ENCODE results near the gene C6orf118.

Gene C6orf118

DNA sequence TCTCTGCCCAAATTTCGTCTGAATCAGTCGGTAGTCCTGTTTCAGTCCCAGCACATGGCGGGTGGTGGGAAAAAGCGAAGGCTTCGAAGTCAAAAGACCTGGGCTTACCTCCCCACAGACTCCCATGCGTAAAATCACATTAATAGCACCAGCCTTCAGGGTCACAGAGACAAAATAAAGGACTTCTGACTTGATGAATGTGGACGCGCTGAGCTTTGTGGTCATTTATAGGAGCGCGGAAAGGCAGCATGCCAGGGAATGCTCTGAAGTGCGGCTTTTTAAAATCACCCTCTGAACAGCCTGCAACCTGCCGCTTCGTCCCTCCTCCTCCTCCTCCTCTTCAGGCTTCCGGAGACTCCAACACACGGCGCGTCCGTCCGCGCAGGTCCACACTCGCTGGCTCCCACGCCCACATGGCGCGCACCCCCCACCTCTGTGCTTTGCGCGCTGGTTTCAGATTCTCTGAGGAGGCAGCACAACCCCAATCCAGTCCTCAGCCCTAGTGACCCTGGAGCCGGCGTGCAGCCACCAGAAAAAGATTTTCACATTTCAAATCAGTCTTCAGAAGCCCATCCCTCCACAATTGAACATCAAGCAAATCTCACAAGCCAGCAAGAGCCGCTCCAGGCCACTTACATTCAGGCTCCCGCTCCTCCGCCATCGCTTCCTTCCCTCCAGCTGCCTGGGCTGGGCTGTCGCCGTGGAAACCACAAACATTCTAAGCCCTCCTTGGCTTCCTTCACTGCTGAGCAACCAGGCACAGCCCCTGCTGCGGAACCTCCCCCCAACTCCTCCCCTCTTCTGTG, at the start of gene C6orf118:
Gene C6orf118 (minus strand): TSS at position 680 of the 806 bp plus-strand sequence. CDS start 19 bp downstream, at position 661.
- no peak for DNase-seq

DNA sequence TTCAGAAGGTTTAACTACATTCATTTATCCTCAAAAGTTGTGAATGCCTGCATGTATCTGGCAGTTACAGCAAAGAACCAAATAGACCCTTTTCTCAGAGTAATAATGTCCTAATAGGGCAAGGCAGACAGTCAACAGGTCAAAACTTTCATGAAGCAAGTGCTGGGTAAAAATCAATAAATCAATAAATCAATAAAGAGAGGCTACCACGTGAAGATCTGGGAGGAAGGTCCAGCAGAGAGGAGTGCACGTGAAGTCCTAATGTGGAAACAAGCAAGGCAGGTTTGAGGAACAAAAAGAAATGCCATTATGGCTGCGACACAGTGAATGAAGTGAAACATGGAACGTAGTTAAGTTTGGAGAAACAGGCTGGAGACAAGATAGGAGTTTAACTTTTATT, 36.3 kb upstream of the C6orf118 start:
- DNase-seq: no peak

DNA sequence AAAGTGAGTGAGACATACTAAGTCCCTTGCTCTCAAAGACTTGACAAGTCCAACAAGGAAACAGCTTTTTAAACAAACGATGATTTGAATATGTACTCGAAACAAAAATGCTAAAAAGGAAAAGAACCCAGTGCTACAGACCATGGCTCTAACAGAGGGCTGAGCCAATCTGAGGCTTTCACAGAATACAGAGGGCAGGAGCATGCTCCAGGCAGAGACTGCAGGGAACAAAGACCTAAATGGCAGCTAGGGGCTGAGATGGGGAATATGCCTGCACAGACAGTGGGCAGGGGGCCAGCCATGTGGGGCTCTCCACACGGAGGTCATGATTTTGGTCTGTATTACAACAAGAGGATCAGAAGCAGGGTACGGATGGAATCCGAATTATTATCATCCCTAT, 31.1 kb upstream of the C6orf118 start:
- no peak for DNase-seq

DNA sequence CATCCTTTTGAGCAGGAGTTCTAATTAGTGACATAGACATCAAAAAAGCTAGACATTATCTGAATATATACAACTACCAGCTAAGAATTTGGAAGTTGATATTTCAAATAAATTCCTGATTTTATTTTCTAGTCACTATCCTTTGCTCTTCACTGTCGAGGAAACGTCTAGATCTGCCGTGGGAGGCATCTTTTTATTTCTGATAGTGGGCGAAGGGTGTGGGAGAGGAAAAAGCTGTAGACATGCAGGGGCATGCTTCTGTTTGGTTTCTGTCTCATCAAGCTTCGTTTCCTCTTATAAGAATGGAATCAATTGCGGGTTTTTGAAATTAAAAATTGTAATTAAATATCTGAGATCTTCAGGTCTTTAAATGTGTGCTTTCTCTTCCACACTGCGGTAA, 16.2 kb upstream of the C6orf118 start:
- DNase-seq: no peak

DNA sequence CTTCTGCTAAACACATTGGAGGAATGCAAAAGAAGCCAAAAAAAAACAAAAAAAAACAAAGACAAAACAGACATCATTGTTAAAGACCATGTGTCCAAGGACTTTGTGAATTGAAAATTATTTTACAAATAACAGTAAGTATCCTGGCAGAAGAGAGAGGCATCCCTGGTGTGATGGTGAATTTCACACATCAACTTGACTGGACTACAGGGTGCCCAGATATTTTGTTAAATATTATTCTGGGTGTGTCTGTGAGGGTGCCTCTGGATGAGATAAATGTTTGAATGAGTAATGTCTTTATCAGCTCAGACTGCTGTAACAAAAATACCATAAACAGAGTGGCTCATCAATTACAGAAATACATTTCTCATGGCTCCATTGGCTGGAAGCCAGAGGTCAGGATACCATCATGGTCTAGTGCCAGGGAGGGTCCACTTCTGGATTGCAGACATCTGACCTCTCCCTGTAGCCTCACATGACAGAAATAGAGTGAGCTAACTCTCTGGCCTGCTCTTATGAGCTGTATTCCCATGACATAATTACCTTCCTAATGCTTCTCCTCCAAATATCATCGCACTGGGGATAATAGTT, 12.2 kb upstream of the C6orf118 start:
- DNase-seq: no peak

DNA sequence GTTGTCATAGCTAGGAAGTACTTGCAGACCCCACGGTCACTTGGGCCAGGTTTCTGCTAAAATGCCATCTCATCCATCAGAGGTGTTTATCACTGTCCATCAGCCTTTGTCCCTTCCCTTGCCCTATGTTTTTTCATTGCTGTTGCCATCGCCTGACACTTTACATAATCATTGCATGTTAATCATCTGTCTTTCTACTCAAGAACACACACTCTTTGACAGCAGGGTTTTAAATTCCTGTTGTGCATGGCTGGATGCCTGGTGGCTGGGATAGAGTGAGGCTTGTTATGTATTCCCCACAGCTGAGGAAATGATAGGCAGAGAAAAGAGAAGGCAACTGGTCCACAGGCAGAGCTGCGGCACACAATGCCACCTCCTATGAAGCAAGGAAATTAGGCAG, 11.7 kb upstream of the C6orf118 start:
- no peak for DNase-seq

DNA sequence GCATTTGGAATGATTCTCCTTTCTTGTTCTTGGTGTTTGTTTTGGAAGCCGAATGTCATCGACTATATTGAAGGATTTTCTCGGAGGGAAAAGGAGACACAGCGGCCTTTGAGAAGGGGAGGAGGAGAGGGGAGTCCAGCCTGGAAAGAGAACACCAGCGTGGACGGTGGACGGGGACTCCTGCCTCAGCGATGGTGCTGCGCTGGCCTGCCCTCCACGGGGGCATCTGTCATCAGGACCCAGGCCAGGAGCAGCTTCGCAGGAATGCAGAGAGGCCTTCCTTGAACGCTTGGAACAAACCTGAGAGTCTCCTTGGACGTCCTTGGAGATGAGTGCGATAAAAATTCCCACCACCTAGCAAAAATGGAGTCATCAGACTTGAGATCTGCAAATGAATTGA, 8.3 kb upstream of the C6orf118 start:
- DNase-seq: no peak

DNA sequence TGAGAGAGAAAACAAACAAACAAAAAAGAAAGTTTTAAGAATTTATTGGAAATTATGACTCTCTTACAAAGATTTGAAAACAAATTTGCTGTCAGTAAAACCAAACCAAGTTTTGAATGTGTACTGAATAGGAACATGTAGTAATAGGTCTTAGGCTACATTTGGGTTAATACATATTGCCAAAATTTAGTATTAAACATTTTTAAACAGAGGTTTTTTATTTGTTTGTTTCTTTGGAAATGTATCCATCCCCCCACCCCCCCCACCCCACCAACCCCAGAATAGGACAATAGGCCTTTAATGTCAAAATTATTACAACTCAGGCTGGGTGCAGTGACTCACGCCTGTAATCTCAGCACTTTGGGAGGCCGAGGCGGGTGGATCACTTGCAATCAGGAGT, 2.5 kb downstream of the C6orf118 start:
- DNase-seq: no peak

DNA sequence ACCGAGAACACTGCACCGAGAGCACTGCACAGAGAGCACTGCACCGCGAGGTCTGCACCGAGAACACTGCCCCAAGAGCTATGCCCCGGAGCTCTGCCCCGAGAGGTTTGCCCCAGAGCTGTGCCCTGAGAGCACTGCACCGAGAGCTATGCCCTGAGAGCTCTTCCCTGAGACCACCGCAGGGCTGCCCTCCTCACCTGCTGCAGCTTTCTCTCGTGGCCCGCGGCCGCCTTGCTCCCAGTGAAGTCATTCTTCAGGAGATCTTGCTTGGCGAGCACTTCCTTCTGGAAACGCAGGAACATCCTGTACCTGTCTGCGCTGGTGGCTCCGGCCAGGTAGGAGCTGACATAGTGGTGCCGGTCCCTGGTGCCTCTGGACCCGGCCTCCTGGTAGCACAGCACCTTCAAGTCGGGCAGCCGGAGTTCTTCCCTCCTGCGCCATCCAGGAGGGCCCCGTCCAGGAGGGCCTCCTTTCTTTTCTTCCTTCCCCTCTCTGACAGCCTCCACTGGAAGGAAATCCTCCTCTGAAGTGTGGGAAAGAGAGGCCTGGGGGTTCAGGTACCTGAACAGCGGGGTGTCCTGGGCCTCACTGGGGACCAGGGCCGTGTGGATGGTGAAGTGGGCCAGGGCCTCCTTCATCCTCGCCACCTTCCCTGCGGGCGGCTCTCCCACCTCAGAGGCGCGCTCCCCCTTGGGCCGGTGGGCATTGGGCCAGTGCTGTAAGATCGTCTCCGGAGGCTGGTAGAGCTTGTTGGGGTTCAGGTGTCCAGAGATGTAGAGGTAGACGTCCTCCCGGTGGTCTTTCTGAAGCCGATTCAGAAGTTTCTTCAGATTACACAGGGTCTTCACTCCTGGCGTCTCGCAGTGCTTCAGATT, 7.8 kb downstream of the C6orf118 start:
- DNase-seq: no peak

DNA sequence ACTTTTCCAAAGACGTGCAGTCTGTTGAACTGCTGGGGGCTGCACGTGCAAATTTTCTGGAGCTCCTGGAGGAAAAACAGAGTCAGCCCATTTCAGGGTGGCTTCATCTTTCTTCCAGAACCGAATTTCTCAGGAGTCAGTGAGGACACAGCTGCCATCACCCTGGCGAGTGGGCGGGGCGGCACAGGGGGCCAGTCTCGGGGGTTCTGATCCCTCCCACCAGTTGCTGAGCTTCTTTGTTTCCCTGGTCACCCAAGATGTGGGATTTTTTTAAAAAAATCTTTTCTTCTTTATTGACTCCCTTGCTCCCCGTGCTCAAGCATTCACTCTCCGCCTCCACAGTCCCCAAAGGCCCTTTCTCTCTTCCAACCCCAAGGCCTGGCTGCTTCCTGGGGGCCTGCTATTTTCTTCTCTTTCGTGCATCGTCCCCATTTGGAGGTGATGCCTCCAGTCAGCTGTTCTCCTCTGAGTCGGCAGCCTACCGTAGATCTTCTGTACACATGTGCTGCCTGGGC, 8.9 kb downstream of the C6orf118 start:
- DNase-seq: no peak

DNA sequence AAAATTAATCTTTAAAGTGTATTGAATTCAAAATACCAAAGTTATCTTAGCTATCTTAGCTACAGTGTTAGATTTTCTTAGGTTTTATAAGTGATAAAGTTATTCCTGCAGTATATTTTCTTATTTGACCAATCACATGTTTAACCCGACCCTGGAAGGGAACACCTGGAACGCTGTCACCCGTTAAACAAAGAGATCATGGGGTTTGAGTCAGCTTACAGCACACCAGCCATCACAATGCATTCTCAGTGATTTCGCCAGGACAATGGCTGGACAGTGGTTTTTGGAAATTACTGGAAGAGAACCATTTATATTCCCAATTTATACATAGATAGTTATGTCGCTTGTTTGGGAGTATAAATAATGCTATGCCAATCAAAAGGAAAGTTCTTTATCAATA, 10.5 kb downstream of the C6orf118 start:
- DNase-seq: no peak

DNA sequence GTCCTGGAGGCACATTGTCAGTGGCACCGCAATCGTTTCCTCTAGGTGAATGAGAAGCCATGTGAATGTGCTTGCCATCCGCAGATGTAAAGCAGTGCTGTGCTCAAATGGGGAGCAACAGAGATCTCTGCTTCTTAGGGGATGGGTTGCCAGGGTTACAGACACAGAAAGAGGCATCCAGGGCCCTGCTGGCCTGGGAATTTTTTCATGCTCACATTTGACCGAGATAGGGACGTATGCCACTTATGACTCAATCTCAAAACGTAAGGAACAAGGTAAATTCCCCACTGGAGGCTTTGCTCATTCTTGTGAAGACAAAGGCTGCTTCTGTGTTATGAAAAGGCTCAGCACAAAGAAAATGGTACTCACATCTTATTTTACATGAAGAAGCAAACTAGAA, 11.0 kb downstream of the C6orf118 start:
- no peak for DNase-seq

DNA sequence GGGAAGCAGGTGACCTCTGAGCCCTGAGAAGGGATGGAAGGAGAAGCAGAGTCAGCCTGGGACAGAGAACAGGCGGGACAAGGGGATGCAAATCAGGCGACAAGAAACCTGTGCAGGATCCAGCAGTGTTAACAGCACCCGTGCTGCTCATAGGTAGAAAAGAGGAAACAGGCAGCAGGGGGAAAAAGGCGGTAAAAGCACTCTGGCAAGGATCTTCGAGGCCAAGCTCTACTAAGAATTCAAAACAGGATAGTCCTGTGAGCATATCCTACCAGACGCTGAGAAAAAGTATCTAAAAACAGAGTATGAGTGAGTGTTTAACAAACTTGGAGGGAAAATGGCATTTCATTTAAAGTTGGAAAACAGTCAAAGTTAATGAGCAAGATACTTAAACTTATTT, 16.7 kb downstream of the C6orf118 start:
- DNase-seq: no peak

DNA sequence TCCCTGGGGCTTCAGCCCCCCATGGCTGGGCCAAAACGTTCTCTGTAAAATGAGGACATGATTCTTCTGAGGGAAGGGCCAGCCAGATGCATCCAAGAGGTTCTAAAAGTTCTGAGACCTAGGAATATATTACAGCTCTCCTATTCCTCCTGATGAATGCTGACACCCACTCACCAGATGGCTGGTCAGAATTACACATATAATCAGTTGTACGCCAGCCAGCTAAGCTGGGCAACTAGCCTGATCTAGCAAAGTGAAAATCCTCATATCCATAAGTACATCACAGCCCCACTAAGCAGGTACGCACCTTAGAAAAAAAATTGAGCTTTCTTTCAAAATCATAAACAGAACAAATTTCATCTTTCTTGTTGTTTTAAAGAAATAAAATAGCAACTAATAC, 34.8 kb downstream of the C6orf118 start:
- no peak for DNase-seq

DNA sequence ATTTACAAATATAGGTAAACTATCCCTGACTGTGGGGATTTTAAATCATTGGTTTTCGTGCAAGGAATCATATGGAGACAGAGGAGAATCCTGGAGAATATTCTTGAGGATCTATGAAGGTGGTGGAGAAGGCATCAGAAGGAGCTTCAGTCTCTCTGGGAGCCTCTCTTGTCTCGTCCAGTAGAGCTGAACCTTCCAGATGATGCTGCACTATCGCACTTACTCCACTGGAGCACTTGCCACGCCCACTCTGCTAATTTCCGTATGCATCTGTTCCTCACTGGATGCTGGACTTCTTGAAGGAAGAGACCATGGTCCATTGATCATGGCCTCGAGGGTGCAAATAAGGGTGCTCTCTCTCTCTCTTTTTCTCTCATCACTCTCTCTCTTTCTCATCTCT, 36.8 kb downstream of the C6orf118 start:
- no peak for DNase-seq

DNA sequence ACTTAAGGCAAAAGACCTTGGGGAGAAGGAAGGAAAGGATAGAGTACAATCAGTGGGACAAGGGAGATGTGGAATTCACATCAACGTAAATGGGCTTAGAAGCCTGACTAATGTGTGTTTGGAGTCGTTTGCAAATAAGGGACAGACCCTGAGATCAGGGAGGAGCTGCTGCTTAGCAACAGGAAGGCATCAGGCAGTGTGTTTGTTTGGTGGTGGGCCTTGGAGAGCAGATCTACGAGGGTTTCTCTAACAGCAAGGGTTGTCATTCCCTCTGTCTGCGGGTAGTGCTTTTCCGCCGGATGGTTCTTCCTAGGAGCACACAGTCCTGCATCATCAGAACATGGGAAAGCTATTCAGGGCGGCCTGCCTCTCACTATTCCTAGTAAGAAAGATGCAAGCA, 40.4 kb downstream of the C6orf118 start:
- no peak for DNase-seq

DNA sequence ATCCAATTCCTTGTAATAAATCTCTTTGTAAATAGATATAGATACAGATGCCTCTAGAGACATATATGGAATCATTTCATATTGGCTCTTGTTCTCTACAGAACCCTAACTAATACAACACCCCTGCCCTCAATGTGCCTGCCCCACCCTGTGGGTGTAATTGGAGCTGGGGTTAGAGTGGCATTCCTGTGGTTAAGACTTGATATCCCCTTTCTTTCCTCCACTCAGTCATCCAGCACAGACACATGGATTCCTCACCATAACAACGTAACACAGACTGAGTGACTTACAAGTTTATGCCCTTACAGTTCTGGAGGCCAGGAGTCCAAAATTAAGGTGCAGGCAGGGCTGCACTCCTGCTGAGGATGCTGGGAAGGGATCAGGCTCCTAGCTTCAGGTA, 42.8 kb downstream of the C6orf118 start:
- DNase-seq: no peak

DNA sequence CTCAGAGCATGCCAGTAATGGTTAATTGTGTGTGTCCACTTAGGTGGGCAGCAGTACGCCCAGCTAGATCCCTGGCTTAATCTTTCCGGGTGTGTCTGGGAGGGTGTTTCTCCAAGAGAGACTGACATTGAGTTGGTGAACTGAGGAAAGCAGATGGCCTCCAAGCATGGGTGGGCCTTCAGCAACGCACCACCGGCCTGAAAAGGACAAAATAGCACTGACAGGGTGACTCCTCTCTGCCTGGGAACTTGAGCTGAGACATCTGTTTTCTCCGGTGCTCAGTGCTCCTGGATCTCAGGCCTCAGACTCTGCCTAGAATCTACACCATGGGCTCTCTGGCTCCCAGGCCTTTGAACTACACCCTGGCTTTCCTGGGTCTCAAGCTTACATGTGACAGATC, 43.2 kb downstream of the C6orf118 start:
- DNase-seq: no peak

DNA sequence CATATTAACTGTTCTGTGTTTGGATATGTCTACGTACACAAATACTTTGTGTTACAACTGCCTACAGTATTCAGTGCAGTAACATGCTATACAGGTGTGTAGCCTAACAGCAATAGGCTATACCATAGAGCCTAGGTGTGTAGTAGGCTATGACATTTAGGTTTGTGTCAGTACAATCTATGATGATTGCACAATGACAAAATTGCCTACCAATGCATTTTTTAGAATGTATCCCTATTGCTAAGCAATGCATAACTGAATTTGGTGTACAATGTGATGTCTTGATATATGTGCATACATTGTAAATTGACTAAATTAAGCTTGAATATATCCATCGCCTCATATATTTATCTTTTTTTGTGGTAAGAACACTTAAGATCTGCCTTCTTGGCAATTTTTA, 48.9 kb downstream of the C6orf118 start:
- no peak for DNase-seq

DNA sequence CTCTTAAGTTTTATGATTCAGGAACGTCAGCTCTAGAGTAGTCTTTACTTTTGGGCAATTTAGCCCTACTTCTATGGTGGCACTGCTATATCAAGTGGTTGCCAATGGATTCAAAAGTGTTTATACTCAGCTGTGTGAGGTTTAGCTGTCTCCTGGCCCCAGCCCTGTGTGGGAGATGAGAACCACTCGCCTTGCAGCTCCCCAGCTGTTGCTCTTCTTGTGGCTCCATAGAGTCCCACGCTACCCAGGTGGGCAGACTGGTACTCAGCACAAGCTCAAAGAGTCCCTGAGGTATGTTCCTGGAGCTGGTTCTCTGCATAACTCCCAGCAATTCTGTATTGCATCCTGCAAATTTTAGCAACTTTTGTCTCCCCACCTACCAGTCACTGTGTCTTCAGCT, 59.6 kb downstream of the C6orf118 start:
- DNase-seq: no peak

DNA sequence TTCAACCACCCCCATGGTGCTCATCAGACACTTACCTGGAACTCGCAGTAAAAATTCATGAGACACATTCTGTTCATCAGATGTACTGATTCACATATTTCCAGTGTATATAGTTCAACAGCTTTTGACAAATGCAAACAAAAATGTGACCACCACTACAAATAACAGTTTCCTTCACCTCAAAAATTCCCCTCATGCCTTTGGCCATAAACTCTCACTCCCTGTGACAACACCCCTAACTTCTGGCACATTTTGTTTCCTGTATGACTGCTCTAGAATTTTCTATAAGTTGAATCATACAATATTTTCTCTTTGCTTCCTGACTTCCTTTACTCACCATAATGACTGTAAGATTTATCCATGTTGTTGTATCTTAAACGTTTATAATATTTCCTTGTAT, 63.7 kb downstream of the C6orf118 start:
- DNase-seq: no peak

DNA sequence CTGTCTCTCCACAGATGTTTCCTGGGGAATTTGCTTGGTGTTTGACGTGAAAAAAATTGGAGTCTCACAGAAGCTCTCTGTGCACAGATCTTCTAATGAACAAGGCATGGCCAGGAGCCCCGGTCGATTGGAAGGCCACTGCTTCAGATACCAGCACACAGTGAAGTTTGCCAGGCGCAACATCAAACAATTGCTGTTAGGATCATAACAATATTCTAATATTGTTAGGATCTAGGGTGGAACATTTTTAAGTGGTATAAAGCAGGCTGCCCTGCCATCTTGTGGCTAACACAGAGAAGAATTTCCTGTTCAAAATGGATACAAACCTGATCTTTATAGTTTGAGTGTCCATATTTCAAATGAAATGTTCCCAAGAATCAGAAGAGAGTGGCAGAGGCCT, 64.1 kb downstream of the C6orf118 start:
- DNase-seq: no peak

DNA sequence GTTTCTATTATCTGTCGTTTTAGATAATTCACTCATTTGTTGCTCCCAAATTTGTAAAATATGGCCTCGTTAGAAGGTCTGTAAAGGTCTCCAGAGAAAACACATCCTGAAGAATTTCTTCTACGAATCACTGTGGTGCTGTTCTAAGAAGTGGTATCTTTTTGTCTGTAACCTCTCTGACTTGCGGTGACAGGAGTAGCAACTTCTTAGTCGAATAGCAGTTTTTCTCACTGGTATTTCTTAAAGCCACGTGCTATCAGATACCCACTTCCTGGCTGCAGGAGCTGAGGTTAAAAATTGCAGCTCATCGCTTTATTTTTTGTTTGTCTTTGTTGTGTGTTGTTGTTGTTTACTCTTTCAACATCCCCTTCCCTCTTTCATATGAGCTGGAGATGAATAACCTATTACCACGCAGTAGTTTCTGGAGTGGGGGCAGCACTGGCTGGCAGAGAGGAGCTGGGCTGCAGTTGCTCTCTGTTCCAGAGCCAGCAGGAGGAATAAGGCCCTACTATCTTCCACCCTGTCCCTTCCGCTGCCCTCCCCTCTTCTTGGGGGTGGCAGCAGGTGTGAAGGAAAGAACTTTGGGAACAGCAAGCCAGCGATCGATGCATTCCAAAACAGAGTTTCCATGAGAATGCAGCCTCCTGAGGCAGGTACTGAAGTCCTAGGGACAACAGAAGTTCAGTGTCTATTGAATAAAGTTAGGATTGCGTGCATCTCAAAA, 64.7 kb downstream of the C6orf118 start:
- no peak for DNase-seq

Measured in activated CD4-positive, alpha-beta T cell treated with anti-CD3 and anti-CD28 coated beads, Interleukin-2, amount 50 U/mL, for 4 hours (primary cell).